NT2/D1 (cell line): ENCODE results near the gene VARS2.

Source experiments
- SUZ12 ChIP-seq: IDR thresholded peaks from 2 replicates; pipeline ENCODE4 v1.6.1; 2011; ENCODE audit not compliant: insufficient read length, insufficient read depth; ENCODE audit errors: extremely low read depth
- YY1 ChIP-seq: IDR thresholded peaks from 2 replicates; pipeline ENCODE4 v1.6.1; 2011; ENCODE audit not compliant: insufficient read length, insufficient read depth

DNA sequence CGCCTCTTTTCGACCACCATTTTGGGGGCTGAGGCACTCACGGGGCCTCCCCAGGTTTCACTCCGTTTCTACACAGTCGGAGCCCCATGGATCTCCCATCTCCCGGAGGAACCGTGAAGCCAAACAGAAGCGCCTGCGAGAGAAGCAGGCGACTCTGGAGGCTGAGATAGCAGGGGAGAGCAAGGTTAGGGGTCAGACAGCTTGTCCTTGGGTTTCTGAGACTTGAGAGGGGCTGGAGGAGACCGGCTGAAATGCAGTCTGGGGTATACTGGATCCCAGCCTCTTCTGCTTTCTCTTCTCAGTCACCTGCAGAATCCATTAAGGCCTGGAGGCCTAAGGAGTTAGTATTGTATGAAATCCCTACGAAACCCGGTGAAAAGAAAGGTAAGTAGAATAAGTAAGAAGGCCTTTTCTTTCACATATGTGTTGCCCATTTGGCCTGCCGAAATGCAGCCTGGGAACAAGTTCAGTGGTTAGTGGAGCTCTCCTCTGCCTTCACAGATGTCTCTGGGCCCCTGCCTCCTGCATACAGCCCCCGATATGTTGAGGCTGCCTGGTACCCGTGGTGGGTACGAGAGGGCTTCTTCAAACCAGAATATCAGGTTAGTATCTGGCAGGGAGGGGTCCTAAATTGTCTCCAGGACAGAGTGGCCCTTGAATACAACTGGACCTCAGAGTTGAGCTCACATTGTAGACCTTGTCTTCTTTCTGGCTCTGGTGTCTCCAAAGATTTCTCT lies 984 bp downstream of the VARS2 start:
- TF ChIP-seq YY1 = no peak
- TF ChIP-seq SUZ12 = no peak
